IMR-90 (cell line): ENCODE measurements around the gene OR8B3. TPM values are rescaled to one million over a fixed set of nuclear protein-coding genes. Genes with fewer than 3 reads are reported as not detected.
"Not testable (repeated sequence)": the region's sequence is repeated elsewhere in the genome, so short reads cannot be mapped to it uniquely, and the experiment has no call there.

Experiments used
- ATAC-seq: fragments of 200-7000 bp; cut with Tn5 transposase; 2 replicates; pipeline ENCODE4 v1.9.1; 2020; ENCODE audit warnings: low read depth, mild to moderate bottlenecking, moderate library complexity
- BruUV-seq: library from RNA; stranded (reverse); fragments of 400-500 nt; replicated peaks from 2 replicates; lab custom pipeline; 2021; lab: Mats Ljungman, UMichigan
- CTCF ChIA-PET: fragments of 300-600 bp; formaldehyde crosslinking; extraction: SDS; loops from one replicate; lab custom pipeline; 2021; ENCODE audit warnings: antibody characterized with exemption; lab: Yijun Ruan, JAX
- POLR2A ChIA-PET: fragments of 300-600 bp; sonication (Branson Sonifier 250); formaldehyde crosslinking; loops from one replicate; lab custom pipeline; 2022; ENCODE audit warnings: antibody characterized with exemption; ENCODE audit not compliant: unreplicated experiment; lab: Charles Lee
- DNase-seq: peaks from one replicate; pipeline ENCODE4 v3.0.0; 2013
- H2AFZ ChIP-seq: replicated peaks from 2 replicates; pipeline ENCODE3; 2013; ENCODE audit warnings: low read length, mild to moderate bottlenecking; ENCODE audit not compliant: poor library complexity
- H2AK5ac ChIP-seq: 2 replicates; pipeline ENCODE4 v1.6.1; 2013; ENCODE audit warnings: low read depth, low read length, inconsistent platforms
- H2AK9ac ChIP-seq: replicated peaks from 2 replicates; pipeline ENCODE3; 2013; ENCODE audit warnings: mild to moderate bottlenecking, low read depth, low read length, moderate library complexity; ENCODE audit not compliant: poor library complexity
- H2BK120ac ChIP-seq: 2 replicates; pipeline ENCODE4 v1.6.1; 2013; ENCODE audit warnings: low read depth, low read length, inconsistent platforms
- H2BK15ac ChIP-seq: 3 replicates; pipeline ENCODE4 v1.6.1; 2013; ENCODE audit warnings: low read depth, low read length, inconsistent platforms
- H2BK20ac ChIP-seq: 2 replicates; pipeline ENCODE4 v1.6.1; 2013; ENCODE audit warnings: low read depth, mild to moderate bottlenecking, inconsistent platforms, low read length, moderate library complexity
- H2BK5ac ChIP-seq: 2 replicates; pipeline ENCODE4 v1.6.1; 2013; ENCODE audit warnings: mild to moderate bottlenecking, low read depth, low read length, inconsistent platforms; ENCODE audit not compliant: poor library complexity, severe bottlenecking
- H3K14ac ChIP-seq: replicated peaks from 2 replicates; pipeline ENCODE4 v1.6.1; 2013; ENCODE audit warnings: low read depth, low read length, inconsistent platforms
- H3K18ac ChIP-seq: 2 replicates; pipeline ENCODE4 v1.6.1; 2013; ENCODE audit warnings: low read depth, low read length, control low read depth
- H3K23ac ChIP-seq: 2 replicates; pipeline ENCODE4 v1.6.1; 2013; ENCODE audit warnings: low read depth, low read length, inconsistent platforms
- H3K27ac ChIP-seq: 2 replicates; pipeline ENCODE4 v1.5.1; 2013; ENCODE audit warnings: mild to moderate bottlenecking, control low read depth, low read length; ENCODE audit not compliant: insufficient read depth
- H3K27me3 ChIP-seq: 2 replicates; pipeline ENCODE4 v1.6.1; 2013; ENCODE audit warnings: low read length; ENCODE audit not compliant: control insufficient read depth, insufficient read depth
- H3K36me3 ChIP-seq: 2 replicates; pipeline ENCODE4 v1.6.1; 2013; ENCODE audit warnings: low read length, mixed read lengths; ENCODE audit not compliant: control insufficient read depth, insufficient read depth
- H3K4ac ChIP-seq: 2 replicates; pipeline ENCODE4 v1.6.1; 2013; ENCODE audit warnings: low read depth, low read length, inconsistent platforms
- H3K4me1 ChIP-seq: 2 replicates; pipeline ENCODE4 v1.6.1; 2013; ENCODE audit warnings: low read length, mixed read lengths; ENCODE audit not compliant: control insufficient read depth, insufficient read depth
- H3K4me2 ChIP-seq: 2 replicates; pipeline ENCODE4 v1.6.1; 2013; ENCODE audit warnings: low read depth, mild to moderate bottlenecking, control low read depth, low read length, moderate library complexity
- H3K4me3 ChIP-seq: 2 replicates; pipeline ENCODE4 v1.5.1; 2013; ENCODE audit warnings: low read depth, mild to moderate bottlenecking, control low read depth, low read length, moderate library complexity; ENCODE audit not compliant: insufficient read depth
- H3K56ac ChIP-seq: 2 replicates; pipeline ENCODE4 v1.6.1; 2013; ENCODE audit warnings: low read length, inconsistent platforms; ENCODE audit not compliant: insufficient read depth; ENCODE audit errors: extremely low read depth
- H3K79me1 ChIP-seq, 2 experiments: 2 replicates each; pipeline ENCODE4 v1.6.1; 2013; ENCODE audit warnings: low read length in 2 of 2, inconsistent platforms in 1 of 2, low read depth in 1 of 2
- H3K9ac ChIP-seq: 2 replicates; pipeline ENCODE4 v1.6.1; 2013; ENCODE audit warnings: low read depth, low read length, control low read depth
- H3K9me1 ChIP-seq: 2 replicates; pipeline ENCODE4 v1.6.1; 2013; ENCODE audit warnings: low read length, inconsistent platforms; ENCODE audit not compliant: insufficient read depth
- H3K9me3 ChIP-seq: 2 replicates; pipeline ENCODE4 v1.6.1; 2013; ENCODE audit warnings: low read length; ENCODE audit not compliant: control insufficient read depth, insufficient read depth
- H4K20me1 ChIP-seq: 2 replicates; pipeline ENCODE4 v1.6.1; 2013; ENCODE audit warnings: low read length, inconsistent platforms; ENCODE audit not compliant: insufficient read depth
- H4K5ac ChIP-seq: 2 replicates; pipeline ENCODE4 v1.6.1; 2013; ENCODE audit warnings: mild to moderate bottlenecking, low read depth, low read length, control low read depth
- H4K8ac ChIP-seq, 2 experiments: 2 replicates each; pipeline ENCODE4 v1.6.1; 2013; ENCODE audit warnings: low read depth in 2 of 2, low read length in 2 of 2, control low read depth in 1 of 2, inconsistent platforms in 1 of 2
- H4K91ac ChIP-seq: 2 replicates; pipeline ENCODE4 v1.6.1; 2013; ENCODE audit warnings: low read depth, low read length, inconsistent platforms; ENCODE audit not compliant: insufficient read depth
- MAFK ChIP-seq: IDR thresholded peaks from 2 replicates; pipeline ENCODE4 v1.6.1; 2012; ENCODE audit warnings: low read depth, low read length, improper control_type of control experiment
- WGBS, 2 experiments: methylation state at CpG; one replicate each; pipeline versions ENCODE4 v1.1.5 to v1.1.7; 2013; ENCODE audit warnings: missing lambda C conversion rate in 2 of 2; ENCODE audit not compliant: insufficient read length in 1 of 2; ENCODE audit errors: extremely low coverage in 2 of 2; 5-methylcytosine and 5-hydroxymethylcytosine counted together
- dilution Hi-C: fragments of 300-500 bp; cut with HindIII; formaldehyde crosslinking; loops from one replicate; pipeline ENCODE4 v1.14.3; 2018; ENCODE audit warnings: low sequenced_read_pairs; ENCODE audit not compliant: unreplicated experiment
- in situ Hi-C: fragments of 300-500 bp; cut with MboI; formaldehyde crosslinking; loops from 3 replicates; pipeline ENCODE4 v1.14.3; 2019; ENCODE audit warnings: low sequenced_read_pairs, inconsistent platforms, mixed read lengths
- intact Hi-C: fragments of 100-400 bp; cut with micrococcal nuclease; formaldehyde crosslinking; loops from 2 replicates; pipeline ENCODE4 v1.10.0; 2022
- polyA plus RNA-seq, 3 experiments: library from polyadenylated mRNA; depleted of rRNA; stranded (reverse); fragments of >200 nt; gene quantifications; 2 replicates each; pipeline ENCODE4 v1.2.3, GENCODE V29; 2012; ENCODE audit warnings: low replicate concordance in 1 of 3
- total RNA-seq: library from RNA; depleted of rRNA; stranded (reverse); fragments of >200 nt; gene quantifications from 2 replicates; pipeline ENCODE4 v1.2.3, GENCODE V29; 2012

Gene OR8B3
- total and polyA plus RNA-seq, 2 of the 4 experiments (the other 2 are of a cell fraction), result not detected

DNA sequence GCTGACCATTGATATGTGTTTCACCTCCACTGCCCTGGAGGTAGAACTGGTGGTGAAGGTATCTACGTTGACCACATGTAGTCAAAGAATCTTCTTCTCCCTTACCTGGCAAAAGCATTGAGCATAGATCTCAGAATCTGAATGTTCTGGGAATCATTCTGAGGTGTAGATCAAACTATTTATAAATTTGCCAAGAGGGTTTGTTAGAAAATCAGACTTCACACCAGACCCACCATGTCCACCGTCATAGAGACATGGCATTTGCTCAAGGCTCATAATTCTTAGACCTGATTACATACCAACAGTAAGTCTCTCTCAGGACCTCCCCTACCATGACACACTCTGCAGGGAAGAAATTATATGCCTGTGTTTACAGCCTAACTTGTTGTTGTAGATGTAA, 14.4 kb downstream of the OR8B3 start, which contains the start of gene OR8B2:
Gene OR8B2, minus strand, starts transcription at position 101 of the 400 bp plus-strand sequence. CDS start 1,156 bp downstream, outside the sequence.
- TF ChIP-seq MAFK, result no peak
- Histone ChIP-seq H3K9me3 (no peaks in the 10 kb centered on the region), H3K56ac (no peak within 1 kb of the TSS), H3K4me3 (no peak within 1 kb of the TSS), H2BK5ac (no peak within 1 kb of the TSS), H3K4me2 (no peak within 1 kb of the TSS), H3K4me1 (no peaks in the 10 kb centered on the region), H3K79me1 (no peaks in the 10 kb centered on the region), H3K14ac (no peak within 1 kb of the TSS), H4K8ac (no peak within 1 kb of the TSS), H3K27ac (no peak within 1 kb of the TSS), H3K36me3 (no peaks in the 10 kb centered on the region), H2BK15ac (no peak within 1 kb of the TSS), H2AFZ (no peak within 1 kb of the TSS), H2AK9ac (no peak within 1 kb of the TSS), H4K91ac (no peak within 1 kb of the TSS), H3K18ac (no peak within 1 kb of the TSS), H2BK20ac (no peak within 1 kb of the TSS), H4K20me1 (no peaks in the 10 kb centered on the region), H2AK5ac (no peak within 1 kb of the TSS), H3K27me3 (no peaks in the 10 kb centered on the region; the same call in 1 of the 2 replicates), H3K4ac (no peak within 1 kb of the TSS), H3K23ac (no peak within 1 kb of the TSS), H3K9me1 (no peaks in the 10 kb centered on the region), H3K9ac (no peak within 1 kb of the TSS), H4K5ac (no peak within 1 kb of the TSS), H2BK120ac (no peak within 1 kb of the TSS)
- DNase-seq (no peak), ATAC-seq (no peak)
- intact Hi-C loops (no loop called here), in situ Hi-C loops (no loop called here), dilution Hi-C loops (no loop called here)
- ChIA-PET CTCF (no interaction called here), POLR2A (no interaction called here)
- no TSS peak for BruUV-seq
- WGBS, 2 experiments, result no CpG with 5 or more reads among the region's 2 CpGs

DNA sequence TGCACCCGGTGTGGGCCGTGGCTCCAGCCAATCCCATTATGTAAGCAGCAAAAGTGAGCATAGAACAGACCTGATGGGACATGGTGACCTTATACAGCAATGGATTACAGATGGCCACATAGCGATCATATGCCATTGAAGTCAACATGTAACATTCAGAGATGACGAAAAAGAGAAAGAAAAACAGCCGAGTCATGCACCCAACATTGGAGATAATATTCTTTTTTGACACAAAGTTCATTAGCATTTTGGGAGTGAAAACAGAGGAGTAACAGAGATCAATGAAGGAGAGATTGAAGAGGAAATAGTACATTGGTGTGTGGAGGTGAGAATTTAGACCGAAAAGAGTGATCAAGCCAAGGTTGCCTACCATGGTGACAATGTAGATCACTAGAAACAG, 16.0 kb downstream of the OR8B3 start:
- H4K5ac ChIP-seq, H2AFZ ChIP-seq, H3K14ac ChIP-seq, H3K56ac ChIP-seq, H3K23ac ChIP-seq, H2BK120ac ChIP-seq, BruUV-seq, H3K36me3 ChIP-seq, H2BK15ac ChIP-seq, H3K4me3 ChIP-seq, H4K8ac ChIP-seq, H3K4me1 ChIP-seq, H3K9ac ChIP-seq, H3K27ac ChIP-seq, H3K27me3 ChIP-seq, H3K9me3 ChIP-seq, DNase-seq, H2BK5ac ChIP-seq, H3K4me2 ChIP-seq, H3K4ac ChIP-seq, H2AK9ac ChIP-seq, CTCF ChIA-PET, H4K20me1 ChIP-seq, in situ Hi-C loops, POLR2A ChIA-PET, intact Hi-C loops, H3K18ac ChIP-seq, H2BK20ac ChIP-seq, H3K79me1 ChIP-seq, H4K91ac ChIP-seq, ATAC-seq, H2AK5ac ChIP-seq, dilution Hi-C loops, H3K9me1 ChIP-seq: not testable (repeated sequence)
- no CpG with 5 or more reads among the region's 6 CpGs for WGBS, 2 experiments
